HCT116 (cell line): ENCODE results near the gene BMF. TPM values are rescaled to one million over a fixed set of nuclear protein-coding genes. Genes with fewer than 3 reads are reported as not detected.

ENCODE experiments used
- ATAC-seq: fragments of 200-7000 bp; cut with Tn5 transposase; 2 replicates; pipeline ENCODE4 v1.9.1; 2020; ENCODE audit warnings: mild to moderate bottlenecking, moderate library complexity
- BruUV-seq: library from RNA; stranded (reverse); fragments of 400-500 nt; replicated peaks from 2 replicates; lab custom pipeline; 2021; lab: Mats Ljungman, UMichigan
- CTCF ChIA-PET: fragments of 300-600 bp; sonication (Branson Sonifier 250); formaldehyde crosslinking; loops from one replicate; lab custom pipeline; 2021; ENCODE audit warnings: antibody characterized with exemption; lab: Charles Lee
- POLR2A ChIA-PET: fragments of 300-600, 350-600 bp; sonication (Branson Sonifier 250); formaldehyde crosslinking; loops from one replicate; lab custom pipeline; 2021; ENCODE audit warnings: antibody characterized with exemption; lab: Charles Lee
- RAD21 ChIA-PET, 2 experiments: fragments of 300-600 bp; sonication (Branson Sonifier 250); formaldehyde crosslinking; loops; one replicate each; lab custom pipeline; 2023; ENCODE audit warnings: low total read pairs in 2 of 2; ENCODE audit not compliant: uncharacterized antibody in 2 of 2, unreplicated experiment in 2 of 2, low non-redundant PET in 1 of 2; lab: Charles Lee
- DNase-seq: peaks from one replicate; pipeline ENCODE4 v3.0.0-alpha.2; 2010; ENCODE audit warnings: low read depth, low spot score
- H2AFZ ChIP-seq: fragments of 200-600 bp; shearing (Covaris generic), sonication (generic); 2 replicates; pipeline ENCODE4 v1.6.1; 2017; ENCODE audit warnings: low read depth, mixed run types, mixed read lengths, antibody characterized with exemption, low read length; ENCODE audit not compliant: poor library complexity, severe bottlenecking
- H3K27ac ChIP-seq: 2 replicates; pipeline ENCODE4 v1.5.1; 2012; ENCODE audit warnings: low read depth, low read length
- H3K27me3 ChIP-seq: fragments of 200-600 bp; sonication (generic); 2 replicates; pipeline ENCODE4 v1.6.1; 2016; ENCODE audit warnings: mixed run types, low read length, mixed read lengths; ENCODE audit not compliant: insufficient read depth
- H3K36me3 ChIP-seq, 2 experiments: fragments of 200-500 bp in 1 of 2; fragments of 200-600 bp in 1 of 2; sonication (Bioruptor generic) in 1 of 2; sonication (generic) in 1 of 2; 2 replicates each; pipeline versions ENCODE4 v1.5.1 to v1.6.1; 2014 to 2016; ENCODE audit warnings: low read length in 2 of 2, inconsistent platforms in 1 of 2, mixed read lengths in 1 of 2, mixed run types in 1 of 2; ENCODE audit not compliant: insufficient read depth in 2 of 2, control insufficient read depth in 1 of 2
- H3K4me1 ChIP-seq, 2 experiments: fragments of 200-600 bp in 1 of 2; sonication (generic) in 1 of 2; 2 replicates each; pipeline versions ENCODE4 v1.5.1 to v1.6.1; 2012 to 2017; ENCODE audit warnings: low read length in 2 of 2, inconsistent platforms in 1 of 2, mild to moderate bottlenecking in 1 of 2, mixed read lengths in 1 of 2, mixed run types in 1 of 2, moderate library complexity in 1 of 2; ENCODE audit not compliant: insufficient read depth in 2 of 2, control insufficient read depth in 1 of 2
- H3K4me2 ChIP-seq: fragments of 200-600 bp; sonication (generic); 2 replicates; pipeline ENCODE4 v1.6.1; 2017; ENCODE audit warnings: mixed run types, low read length, mixed read lengths
- H3K4me3 ChIP-seq, 2 experiments: fragments of 200-600 bp in 1 of 2; sonication (generic) in 1 of 2; replicated peaks in 1 of 2; 2 replicates each; pipeline ENCODE4 v1.5.1; 2011 to 2016; ENCODE audit warnings: low read length in 2 of 2, control low read depth in 1 of 2, low read depth in 1 of 2, mild to moderate bottlenecking in 1 of 2, mixed read lengths in 1 of 2, mixed run types in 1 of 2
- H3K79me2 ChIP-seq: fragments of 200-600 bp; sonication (generic); 2 replicates; pipeline ENCODE4 v1.6.1; 2017; ENCODE audit warnings: mild to moderate bottlenecking, mixed run types, low read length, moderate library complexity, mixed read lengths; ENCODE audit not compliant: insufficient read depth
- H3K9ac ChIP-seq: fragments of 200-600 bp; sonication (generic); 2 replicates; pipeline ENCODE4 v1.6.1; 2016; ENCODE audit warnings: low read length, mixed read lengths
- H3K9me2 ChIP-seq: fragments of 200-600 bp; sonication (generic), shearing (Covaris generic); 2 replicates; pipeline ENCODE4 v1.6.1; 2017; ENCODE audit warnings: mixed run types, mild to moderate bottlenecking, moderate library complexity; ENCODE audit not compliant: insufficient read depth
- H3K9me3 ChIP-seq, 2 experiments: fragments of 200-500 bp in 1 of 2; fragments of 200-600 bp in 1 of 2; sonication (Bioruptor generic) in 1 of 2; sonication (generic) in 1 of 2; 2 replicates each; pipeline ENCODE4 v1.6.1; 2014 to 2017; ENCODE audit warnings: low read length in 2 of 2, mixed read lengths in 2 of 2, inconsistent platforms in 1 of 2, low read depth in 1 of 2, mild to moderate bottlenecking in 1 of 2, mixed run types in 1 of 2, moderate library complexity in 1 of 2; ENCODE audit not compliant: control insufficient read depth in 1 of 2, insufficient read depth in 1 of 2
- H4K20me1 ChIP-seq: fragments of 200-600 bp; sonication (generic), shearing (Covaris generic); 2 replicates; pipeline ENCODE4 v1.6.1; 2017; ENCODE audit warnings: mixed run types, mild to moderate bottlenecking, moderate library complexity; ENCODE audit not compliant: insufficient read depth
- ELF1 ChIP-seq: IDR thresholded peaks from 2 replicates; pipeline ENCODE4 v1.6.1; 2012; ENCODE audit warnings: low read depth, borderline replicate concordance
- FOSL1 ChIP-seq: IDR thresholded peaks from 2 replicates; pipeline ENCODE4 v1.6.1; 2012; ENCODE audit warnings: low read depth
- RAD21 ChIP-seq: IDR thresholded peaks from 2 replicates; pipeline ENCODE4 v1.6.1; 2012; ENCODE audit warnings: low read depth, mild to moderate bottlenecking
- SP1 ChIP-seq: IDR thresholded peaks from 2 replicates; pipeline ENCODE4 v1.6.1; 2012; ENCODE audit warnings: low read depth
- TCF7L2 ChIP-seq: IDR thresholded peaks from 2 replicates; pipeline ENCODE4 v1.7.0; 2011; ENCODE audit warnings: borderline replicate concordance, inconsistent platforms; ENCODE audit not compliant: insufficient read depth, insufficient read length; ENCODE audit errors: extremely low read depth
- YY1 ChIP-seq: IDR thresholded peaks from 2 replicates; pipeline ENCODE4 v1.6.1; 2011; ENCODE audit warnings: low read length, low read depth, moderate library complexity, mild to moderate bottlenecking; ENCODE audit not compliant: insufficient replicate concordance; ENCODE audit errors: extremely low read depth
- ZFX ChIP-seq: fragments of 450-650 bp; IDR thresholded peaks from 2 replicates; pipeline ENCODE4 v1.6.1; 2017
- ZNF274 ChIP-seq: fragments of 200-500 bp; sonication (Bioruptor generic); IDR thresholded peaks from 2 replicates; pipeline ENCODE4 v1.6.1; 2014; ENCODE audit warnings: mild to moderate bottlenecking, low read depth, low read length, inconsistent platforms
- intact Hi-C: fragments of 100-400 bp; cut with micrococcal nuclease; formaldehyde crosslinking; loops from 2 replicates; pipeline ENCODE4 v1.10.0; 2022
- total RNA-seq: library from RNA; stranded (reverse); gene quantifications from one replicate; pipeline ENCODE4 v1.2.1, GENCODE V29; 2021; ENCODE audit not compliant: unreplicated experiment
- TF ChIP-seq, protein P1 (sequence below), 3 experiments: fragments of 200-600 bp in 1 of 3; sonication (generic) in 1 of 3; IDR thresholded peaks in 2 of 3; conservative IDR thresholded peaks in 1 of 3; 2 replicates each; pipeline ENCODE4 v1.5.1; 2012 to 2017; ENCODE audit warnings: low read depth in 2 of 3, low read length in 2 of 3, antibody characterized with exemption in 1 of 3, borderline replicate concordance in 1 of 3, control low read depth in 1 of 3, mild to moderate bottlenecking in 1 of 3, mixed read lengths in 1 of 3, mixed run types in 1 of 3, moderate library complexity in 1 of 3; ENCODE audit not compliant: insufficient read depth in 1 of 3
- TF ChIP-seq, protein P2 (sequence below): IDR thresholded peaks from 2 replicates; pipeline ENCODE4 v1.6.1; 2012

Gene BMF
- total RNA-seq, 1 experiment from 2014 or later: 1.0 TPM

DNA sequence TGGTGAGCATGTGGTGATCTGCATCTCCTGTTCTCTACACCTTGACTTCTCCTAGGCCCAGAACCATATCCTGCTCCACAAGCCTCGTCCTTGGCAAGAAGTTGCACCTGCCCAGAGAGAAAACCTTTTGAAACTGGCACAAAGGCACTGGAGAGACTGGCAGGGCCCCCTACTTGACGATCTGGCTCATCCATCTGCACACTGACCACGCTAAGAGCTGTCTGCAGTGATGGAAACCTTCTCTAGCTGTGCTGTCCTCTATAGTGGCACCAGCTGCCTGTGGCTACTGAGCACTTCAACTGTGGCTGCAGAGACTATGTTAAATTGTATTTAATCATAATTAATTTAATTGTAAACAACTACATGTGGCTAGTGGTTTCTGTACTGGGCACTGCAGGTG, 43.5 kb downstream of the BMF start:
- CTCF ChIA-PET: no interaction called here
- RAD21 ChIA-PET: no interaction called here
- TF ChIP-seq RAD21 (no peak), YY1 (no peak), ZFX (no peak), FOSL1 (no peak), ZNF274 (no peak), ELF1 (no peak), SP1 (no peak), TCF7L2 (no peak)
- TF ChIP-seq, protein P1, sequence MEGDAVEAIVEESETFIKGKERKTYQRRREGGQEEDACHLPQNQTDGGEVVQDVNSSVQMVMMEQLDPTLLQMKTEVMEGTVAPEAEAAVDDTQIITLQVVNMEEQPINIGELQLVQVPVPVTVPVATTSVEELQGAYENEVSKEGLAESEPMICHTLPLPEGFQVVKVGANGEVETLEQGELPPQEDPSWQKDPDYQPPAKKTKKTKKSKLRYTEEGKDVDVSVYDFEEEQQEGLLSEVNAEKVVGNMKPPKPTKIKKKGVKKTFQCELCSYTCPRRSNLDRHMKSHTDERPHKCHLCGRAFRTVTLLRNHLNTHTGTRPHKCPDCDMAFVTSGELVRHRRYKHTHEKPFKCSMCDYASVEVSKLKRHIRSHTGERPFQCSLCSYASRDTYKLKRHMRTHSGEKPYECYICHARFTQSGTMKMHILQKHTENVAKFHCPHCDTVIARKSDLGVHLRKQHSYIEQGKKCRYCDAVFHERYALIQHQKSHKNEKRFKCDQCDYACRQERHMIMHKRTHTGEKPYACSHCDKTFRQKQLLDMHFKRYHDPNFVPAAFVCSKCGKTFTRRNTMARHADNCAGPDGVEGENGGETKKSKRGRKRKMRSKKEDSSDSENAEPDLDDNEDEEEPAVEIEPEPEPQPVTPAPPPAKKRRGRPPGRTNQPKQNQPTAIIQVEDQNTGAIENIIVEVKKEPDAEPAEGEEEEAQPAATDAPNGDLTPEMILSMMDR (IDR thresholded peaks at IDR 0.05 in 2 of 3, conservative IDR thresholded peaks at IDR 0.05 in 1 of 3; ENCODE audit: borderline replicate concordance in 1 of 3, insufficient read depth in 1 of 3, low read depth in 2 of 3, low read length in 2 of 3): no peak
- TF ChIP-seq, protein P2, sequence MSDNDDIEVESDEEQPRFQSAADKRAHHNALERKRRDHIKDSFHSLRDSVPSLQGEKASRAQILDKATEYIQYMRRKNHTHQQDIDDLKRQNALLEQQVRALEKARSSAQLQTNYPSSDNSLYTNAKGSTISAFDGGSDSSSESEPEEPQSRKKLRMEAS: no peak
- ATAC-seq (no peak), DNase-seq (no peak)
- Histone ChIP-seq H3K9ac (no peak overlapping the region), H3K36me3 (no peaks in the 10 kb centered on the region), H3K4me2 (no peak overlapping the region), H3K4me3 (no peak overlapping the region), H3K9me3 (no peaks in the 10 kb centered on the region), H4K20me1 (no peaks in the 10 kb centered on the region), H3K27ac (no peak overlapping the region), H2AFZ (no peak overlapping the region), H3K79me2 (no peaks in the 10 kb centered on the region), H3K9me2 (no peaks in the 10 kb centered on the region), H3K4me1 (peaks cover 18 to 31% of the 10 kb centered on the region in 2 experiments), H3K27me3 (no peaks in the 10 kb centered on the region)
- intact Hi-C loops: no loop called here
- no TSS peak for BruUV-seq
- POLR2A ChIA-PET: no interaction called here
